Measurements from ENCODE around the gene SLC24A4.

Gene SLC24A4

DNA sequence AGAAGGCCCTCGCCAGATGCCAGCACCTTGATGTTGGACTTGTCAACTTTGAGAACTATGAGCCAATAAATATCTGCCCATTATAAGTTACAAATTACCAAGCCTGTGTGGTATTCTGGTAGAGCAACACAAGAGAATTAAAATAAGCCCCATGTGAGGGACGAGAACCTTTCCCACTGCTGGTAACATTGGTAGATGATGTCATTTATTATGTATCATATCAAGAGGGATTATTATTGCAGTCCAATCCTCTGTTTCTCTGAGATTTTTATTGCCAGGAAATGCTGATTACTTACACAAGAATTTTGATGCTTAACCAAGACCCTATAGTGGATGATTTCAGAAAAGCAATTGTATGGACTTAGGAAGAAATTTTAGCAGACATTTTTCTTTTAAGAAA is 40.3 kb upstream of the SLC24A4 start:
- no peaks in the 10 kb centered on the region for H3K36me3 ChIP-seq (ENCODE audit: control insufficient read depth in 4 of 4, insufficient read depth in 4 of 4, low read length in 3 of 4)
- no peaks in the 10 kb centered on the region for H3K4me1 ChIP-seq (ENCODE audit: control extremely low read depth in 1 of 4, control insufficient read depth in 4 of 4, insufficient read depth in 4 of 4, low read length in 3 of 4)
- H3K4me3 ChIP-seq (ENCODE audit: control insufficient read depth in 1 of 7, extremely low read depth in 1 of 7, insufficient read depth in 4 of 7, low read depth in 2 of 7, low read length in 6 of 7), result no peak overlapping the region
- H3K27ac ChIP-seq (ENCODE audit: insufficient read depth in 1 of 2, low read depth in 1 of 2, low read length in 2 of 2, poor library complexity in 1 of 2, severe bottlenecking in 2 of 2), result no peak overlapping the region
- H3K9me3 ChIP-seq (ENCODE audit: control extremely low read depth in 1 of 5, control insufficient read depth in 4 of 5, insufficient read depth in 2 of 5, low read depth in 1 of 5, low read length in 4 of 5), result peaks cover 0 to 5% (median 0%) of the 10 kb centered on the region in 5 experiments
- DNase-seq, result no peak
- WGBS (ENCODE audit: insufficient coverage), result no CpG with 5 or more reads among the region's 2 CpGs
- peaks cover 0 to under 1% (median 0%) of the 10 kb centered on the region in 5 experiments for H3K27me3 ChIP-seq (replicated peaks in 2 of 5; ENCODE audit: control insufficient read depth in 4 of 5, insufficient read depth in 5 of 5, low read length in 4 of 5)
- POLR2A ChIA-PET, result no interaction called here
- CTCF ChIA-PET, result no interaction called here

DNA sequence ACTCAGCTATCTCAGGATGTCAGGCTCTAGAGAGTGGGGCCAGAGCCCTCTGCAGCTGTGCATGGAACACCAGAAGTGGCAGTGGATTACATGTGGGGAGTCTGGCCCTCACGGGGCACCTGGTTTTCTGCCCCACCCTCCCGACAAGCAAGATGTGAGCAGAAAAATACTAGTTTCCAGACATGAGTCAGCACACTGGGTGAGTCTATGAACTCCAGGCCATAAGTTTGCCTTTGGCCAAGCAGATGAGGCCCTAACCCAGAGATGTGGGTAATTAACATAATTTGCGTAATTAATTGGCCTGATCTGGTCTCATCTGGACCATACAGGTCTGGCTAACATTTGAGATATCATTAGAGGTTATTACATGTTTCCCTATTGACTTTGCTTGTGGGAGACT is 37.7 kb upstream of the SLC24A4 start:
- ChIA-PET CTCF (no interaction called here), POLR2A (no interaction called here)
- WGBS (ENCODE audit: insufficient coverage), result 100% methylated on average over 3 of the region's 3 CpGs
- no peak overlapping the region for H3K4me3 ChIP-seq (ENCODE audit: control insufficient read depth in 1 of 7, extremely low read depth in 1 of 7, insufficient read depth in 4 of 7, low read depth in 2 of 7, low read length in 6 of 7)
- peaks cover 0 to 5% (median 0%) of the 10 kb centered on the region in 5 experiments for H3K9me3 ChIP-seq (ENCODE audit: control extremely low read depth in 1 of 5, control insufficient read depth in 4 of 5, insufficient read depth in 2 of 5, low read depth in 1 of 5, low read length in 4 of 5)
- H3K4me1 ChIP-seq (ENCODE audit: control extremely low read depth in 1 of 4, control insufficient read depth in 4 of 4, insufficient read depth in 4 of 4, low read length in 3 of 4), result no peaks in the 10 kb centered on the region
- no peak for DNase-seq
- H3K27ac ChIP-seq (ENCODE audit: insufficient read depth in 1 of 2, low read depth in 1 of 2, low read length in 2 of 2, poor library complexity in 1 of 2, severe bottlenecking in 2 of 2), result no peak overlapping the region
- H3K36me3 ChIP-seq (ENCODE audit: control insufficient read depth in 4 of 4, insufficient read depth in 4 of 4, low read length in 3 of 4), result no peaks in the 10 kb centered on the region
- peaks cover 0 to 4% (median 2%) of the 10 kb centered on the region in 5 experiments for H3K27me3 ChIP-seq (replicated peaks in 2 of 5; ENCODE audit: control insufficient read depth in 4 of 5, insufficient read depth in 5 of 5, low read length in 4 of 5)

DNA sequence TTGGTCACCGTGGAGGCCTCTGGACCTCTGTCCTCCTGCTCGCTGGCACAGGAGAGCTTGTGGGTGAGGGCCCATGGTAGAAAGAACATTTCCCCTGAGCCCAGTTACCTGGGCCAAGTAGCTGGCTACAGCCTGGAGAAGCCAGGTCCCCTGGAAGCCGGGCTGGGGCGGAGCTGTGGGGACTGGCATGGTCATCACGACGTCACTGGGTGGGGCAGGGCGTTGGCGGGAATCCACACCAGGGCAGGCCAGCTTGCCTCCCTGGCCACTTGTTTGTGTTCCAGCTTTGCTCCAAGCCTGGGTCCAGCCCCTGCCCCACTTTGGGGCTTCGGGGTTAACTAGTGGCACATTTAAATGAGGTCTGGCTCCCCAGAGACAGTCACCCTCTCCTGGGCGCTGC is 35.0 kb upstream of the SLC24A4 start:
- 93% methylated on average over 10 of the region's 10 CpGs for WGBS (ENCODE audit: insufficient coverage)
- no peak for DNase-seq
- no peaks in the 10 kb centered on the region for H3K4me1 ChIP-seq (ENCODE audit: control extremely low read depth in 1 of 4, control insufficient read depth in 4 of 4, insufficient read depth in 4 of 4, low read length in 3 of 4)
- H3K4me3 ChIP-seq (ENCODE audit: control insufficient read depth in 1 of 7, extremely low read depth in 1 of 7, insufficient read depth in 4 of 7, low read depth in 2 of 7, low read length in 6 of 7), result no peak overlapping the region
- no peak overlapping the region for H3K27ac ChIP-seq (ENCODE audit: insufficient read depth in 1 of 2, low read depth in 1 of 2, low read length in 2 of 2, poor library complexity in 1 of 2, severe bottlenecking in 2 of 2)
- ChIA-PET POLR2A (interaction anchor here (1.2 kb wide), 1 partner anchor 15 kb away, joined by 4 read pairs; no protein-coding TSS in a partner anchor), CTCF (interaction anchor here (1.2 kb wide), 1 partner anchor 8 kb away, joined by 3 read pairs; no protein-coding TSS in a partner anchor)
- peaks cover 0 to 2% (median 0%) of the 10 kb centered on the region in 5 experiments for H3K9me3 ChIP-seq (ENCODE audit: control extremely low read depth in 1 of 5, control insufficient read depth in 4 of 5, insufficient read depth in 2 of 5, low read depth in 1 of 5, low read length in 4 of 5)
- peaks cover 0 to 10% (median 4%) of the 10 kb centered on the region in 5 experiments for H3K27me3 ChIP-seq (replicated peaks in 2 of 5; ENCODE audit: control insufficient read depth in 4 of 5, insufficient read depth in 5 of 5, low read length in 4 of 5)
- no peaks in the 10 kb centered on the region for H3K36me3 ChIP-seq (ENCODE audit: control insufficient read depth in 4 of 4, insufficient read depth in 4 of 4, low read length in 3 of 4)

- ChIA-PET CTCF (no interaction called here), POLR2A (no interaction called here)
- H3K4me3 ChIP-seq (ENCODE audit: control insufficient read depth in 1 of 7, extremely low read depth in 1 of 7, insufficient read depth in 4 of 7, low read depth in 2 of 7, low read length in 6 of 7), result no peak overlapping the region
- WGBS (ENCODE audit: insufficient coverage), result 60% methylated on average over 2 of the region's 9 CpGs
- no peak overlapping the region for H3K27ac ChIP-seq (ENCODE audit: insufficient read depth in 1 of 2, low read depth in 1 of 2, low read length in 2 of 2, poor library complexity in 1 of 2, severe bottlenecking in 2 of 2)
- peaks cover 0 to 2% (median 0%) of the 10 kb centered on the region in 5 experiments for H3K9me3 ChIP-seq (ENCODE audit: control extremely low read depth in 1 of 5, control insufficient read depth in 4 of 5, insufficient read depth in 2 of 5, low read depth in 1 of 5, low read length in 4 of 5)
- H3K27me3 ChIP-seq (replicated peaks in 2 of 5; ENCODE audit: control insufficient read depth in 4 of 5, insufficient read depth in 5 of 5, low read length in 4 of 5), result peaks cover 0 to 11% (median 4%) of the 10 kb centered on the region in 5 experiments
- DNase-seq, result no peak
- H3K36me3 ChIP-seq (ENCODE audit: control insufficient read depth in 4 of 4, insufficient read depth in 4 of 4, low read length in 3 of 4), result no peaks in the 10 kb centered on the region
- H3K4me1 ChIP-seq (ENCODE audit: control extremely low read depth in 1 of 4, control insufficient read depth in 4 of 4, insufficient read depth in 4 of 4, low read length in 3 of 4), result no peaks in the 10 kb centered on the region
These were observed 33.8 kb upstream of the SLC24A4 start for GRCh38 chr14:92288994-92289660.

GRCh38 chr14:92292673-92293072 is 30.3 kb upstream of the SLC24A4 start:
- CTCF ChIA-PET, result no interaction called here
- Histone ChIP-seq H3K36me3 (ENCODE audit: control insufficient read depth in 4 of 4, insufficient read depth in 4 of 4, low read length in 3 of 4) (no peaks in the 10 kb centered on the region), H3K4me3 (ENCODE audit: control insufficient read depth in 1 of 7, extremely low read depth in 1 of 7, insufficient read depth in 4 of 7, low read depth in 2 of 7, low read length in 6 of 7) (no peak overlapping the region), H3K27ac (ENCODE audit: insufficient read depth in 1 of 2, low read depth in 1 of 2, low read length in 2 of 2, poor library complexity in 1 of 2, severe bottlenecking in 2 of 2) (no peak overlapping the region), H3K4me1 (ENCODE audit: control extremely low read depth in 1 of 4, control insufficient read depth in 4 of 4, insufficient read depth in 4 of 4, low read length in 3 of 4) (no peaks in the 10 kb centered on the region), H3K9me3 (ENCODE audit: control extremely low read depth in 1 of 5, control insufficient read depth in 4 of 5, insufficient read depth in 2 of 5, low read depth in 1 of 5, low read length in 4 of 5) (peaks cover 0 to 2% (median 0%) of the 10 kb centered on the region in 5 experiments), H3K27me3 (replicated peaks in 2 of 5; ENCODE audit: control insufficient read depth in 4 of 5, insufficient read depth in 5 of 5, low read length in 4 of 5) (peaks cover 0 to 13% (median 6%) of the 10 kb centered on the region in 5 experiments)
- 50% methylated on average over 1 of the region's 2 CpGs for WGBS (ENCODE audit: insufficient coverage)
- POLR2A ChIA-PET, result no interaction called here
- DNase-seq, result no peak

- POLR2A ChIA-PET, result no interaction called here
These were observed 28.5 kb upstream of the SLC24A4 start for GRCh38 chr14:92294506-92294905.

DNA sequence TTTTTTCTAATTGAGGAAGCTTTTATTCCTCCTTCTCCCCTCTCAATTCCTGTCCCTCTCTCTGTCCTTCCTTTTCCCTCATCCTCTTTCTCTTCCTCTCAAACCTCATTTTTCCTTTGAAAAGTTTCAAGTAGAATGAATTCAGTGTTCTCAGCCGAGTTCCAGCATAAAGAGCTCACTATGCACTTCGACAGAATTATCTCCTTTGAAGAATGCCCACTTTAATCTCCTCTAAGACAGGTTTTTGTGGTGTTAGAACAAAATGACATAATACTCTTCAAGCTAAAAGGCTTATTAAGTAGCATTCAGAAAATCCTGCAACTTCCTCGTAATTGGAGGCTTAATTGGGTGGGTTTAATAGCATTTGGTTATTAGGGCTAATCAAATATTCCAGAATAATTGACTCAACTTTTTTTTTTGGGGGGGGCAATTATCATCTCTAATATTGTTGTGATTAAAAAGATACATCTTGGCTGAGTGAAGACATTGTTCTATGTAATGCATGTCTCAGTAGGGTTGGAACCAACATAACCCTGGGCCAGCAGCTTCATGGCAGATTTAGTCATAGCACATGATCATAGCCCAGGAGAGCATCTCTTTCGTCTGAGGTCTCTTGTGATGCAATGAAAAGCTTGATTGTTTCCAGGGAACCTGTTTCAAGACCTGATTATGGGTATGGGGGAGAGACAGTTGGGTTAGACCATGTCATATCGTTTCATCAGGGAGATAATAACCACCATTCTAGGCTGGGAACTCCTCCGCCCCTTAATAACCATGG is 25.0 kb upstream of the SLC24A4 start:
- DNase-seq, result no peak
- Histone ChIP-seq H3K4me1 (ENCODE audit: control extremely low read depth in 1 of 4, control insufficient read depth in 4 of 4, insufficient read depth in 4 of 4, low read length in 3 of 4) (no peaks in the 10 kb centered on the region), H3K9me3 (ENCODE audit: control extremely low read depth in 1 of 5, control insufficient read depth in 4 of 5, insufficient read depth in 2 of 5, low read depth in 1 of 5, low read length in 4 of 5) (no peaks in the 10 kb centered on the region), H3K27ac (ENCODE audit: insufficient read depth in 1 of 2, low read depth in 1 of 2, low read length in 2 of 2, poor library complexity in 1 of 2, severe bottlenecking in 2 of 2) (no peak overlapping the region), H3K4me3 (ENCODE audit: control insufficient read depth in 1 of 7, extremely low read depth in 1 of 7, insufficient read depth in 4 of 7, low read depth in 2 of 7, low read length in 6 of 7) (no peak overlapping the region), H3K36me3 (ENCODE audit: control insufficient read depth in 4 of 4, insufficient read depth in 4 of 4, low read length in 3 of 4) (no peaks in the 10 kb centered on the region), H3K27me3 (replicated peaks in 2 of 5; ENCODE audit: control insufficient read depth in 4 of 5, insufficient read depth in 5 of 5, low read length in 4 of 5) (peaks cover 0 to 15% (median 9%) of the 10 kb centered on the region in 5 experiments)
- CTCF ChIA-PET, result interaction anchor here (0.7 kb wide), 1 partner anchor 1444 kb away, joined by 3 read pairs; no protein-coding TSS in a partner anchor
- WGBS (ENCODE audit: insufficient coverage), result 100% methylated on average over 1 of the region's 6 CpGs
- POLR2A ChIA-PET, result no interaction called here

More at GRCh38 chr14:92294506-92294905, 28.5 kb upstream of the SLC24A4 start:
- Histone ChIP-seq H3K27ac (ENCODE audit: insufficient read depth in 1 of 2, low read depth in 1 of 2, low read length in 2 of 2, poor library complexity in 1 of 2, severe bottlenecking in 2 of 2) (no peak overlapping the region), H3K36me3 (ENCODE audit: control insufficient read depth in 4 of 4, insufficient read depth in 4 of 4, low read length in 3 of 4) (no peaks in the 10 kb centered on the region), H3K9me3 (ENCODE audit: control extremely low read depth in 1 of 5, control insufficient read depth in 4 of 5, insufficient read depth in 2 of 5, low read depth in 1 of 5, low read length in 4 of 5) (peaks cover 0 to 2% (median 0%) of the 10 kb centered on the region in 5 experiments), H3K4me1 (ENCODE audit: control extremely low read depth in 1 of 4, control insufficient read depth in 4 of 4, insufficient read depth in 4 of 4, low read length in 3 of 4) (no peaks in the 10 kb centered on the region), H3K4me3 (ENCODE audit: control insufficient read depth in 1 of 7, extremely low read depth in 1 of 7, insufficient read depth in 4 of 7, low read depth in 2 of 7, low read length in 6 of 7) (no peak overlapping the region), H3K27me3 (replicated peaks in 2 of 5; ENCODE audit: control insufficient read depth in 4 of 5, insufficient read depth in 5 of 5, low read length in 4 of 5) (peaks cover 0 to 10% (median 7%) of the 10 kb centered on the region in 5 experiments)
- no peak for DNase-seq
- WGBS (ENCODE audit: insufficient coverage), result no CpG with 5 or more reads among the region's 2 CpGs
- CTCF ChIA-PET, result interaction anchor here (0.6 kb wide), 1 partner anchor 422 kb away, joined by 3 read pairs; no protein-coding TSS in a partner anchor
